Fibroblast of the aortic adventitia (primary cell): ENCODE data around the gene FGFRL1. TPM values are rescaled to one million over a fixed set of nuclear protein-coding genes. Genes with fewer than 3 reads are reported as not detected.
A peak's percentile ranks its signal among the peaks of the same experiment; 100 is the strongest.

ENCODE experiments used
- DNase-seq: peaks from one replicate; pipeline ENCODE4 v3.0.0-alpha.2; 2010; ENCODE audit warnings: low read depth
- H3K4me3 ChIP-seq: 2 replicates; pipeline ENCODE4 v1.5.1; 2011; ENCODE audit warnings: low read depth, mild to moderate bottlenecking, control low read depth, low read length, moderate library complexity
- total RNA-seq: library from RNA; depleted of rRNA; stranded (reverse); fragments of >200 nt; gene quantifications from 2 replicates; pipeline ENCODE4 v1.2.3, GENCODE V29; 2012; ENCODE audit warnings: low replicate concordance
- TF ChIP-seq, protein P1 (sequence below): IDR thresholded peaks from 2 replicates; pipeline ENCODE4 v1.5.1; 2011; ENCODE audit warnings: mild to moderate bottlenecking, low read length, control low read depth, inconsistent platforms; ENCODE audit not compliant: insufficient read depth

The FGFRL1 gene
- total RNA-seq: 14.1 and 27.4 TPM in 2 replicates

- TF ChIP-seq, protein P1, sequence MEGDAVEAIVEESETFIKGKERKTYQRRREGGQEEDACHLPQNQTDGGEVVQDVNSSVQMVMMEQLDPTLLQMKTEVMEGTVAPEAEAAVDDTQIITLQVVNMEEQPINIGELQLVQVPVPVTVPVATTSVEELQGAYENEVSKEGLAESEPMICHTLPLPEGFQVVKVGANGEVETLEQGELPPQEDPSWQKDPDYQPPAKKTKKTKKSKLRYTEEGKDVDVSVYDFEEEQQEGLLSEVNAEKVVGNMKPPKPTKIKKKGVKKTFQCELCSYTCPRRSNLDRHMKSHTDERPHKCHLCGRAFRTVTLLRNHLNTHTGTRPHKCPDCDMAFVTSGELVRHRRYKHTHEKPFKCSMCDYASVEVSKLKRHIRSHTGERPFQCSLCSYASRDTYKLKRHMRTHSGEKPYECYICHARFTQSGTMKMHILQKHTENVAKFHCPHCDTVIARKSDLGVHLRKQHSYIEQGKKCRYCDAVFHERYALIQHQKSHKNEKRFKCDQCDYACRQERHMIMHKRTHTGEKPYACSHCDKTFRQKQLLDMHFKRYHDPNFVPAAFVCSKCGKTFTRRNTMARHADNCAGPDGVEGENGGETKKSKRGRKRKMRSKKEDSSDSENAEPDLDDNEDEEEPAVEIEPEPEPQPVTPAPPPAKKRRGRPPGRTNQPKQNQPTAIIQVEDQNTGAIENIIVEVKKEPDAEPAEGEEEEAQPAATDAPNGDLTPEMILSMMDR: no peak
- peak; percentile 77 for DNase-seq
- H3K4me3 ChIP-seq: peak within 1 kb of the TSS; percentile 62
Measured at GRCh38 chr4:1011022-1011665, at the start of gene FGFRL1. FGFRL1 (plus strand) TSS chr4:1011626; CDS start chr4:1012486, 860 bp downstream.

- TF ChIP-seq, protein P1: no peak
- no peak for DNase-seq
- no peak overlapping the region for H3K4me3 ChIP-seq
Measured at GRCh38 chr4:962231-963208, 48.9 kb upstream of the FGFRL1 start.

- DNase-seq: no peak
- H3K4me3 ChIP-seq: no peak overlapping the region
- TF ChIP-seq, protein P1: no peak
Measured at GRCh38 chr4:963276-964225, 47.9 kb upstream of the FGFRL1 start.

DNA sequence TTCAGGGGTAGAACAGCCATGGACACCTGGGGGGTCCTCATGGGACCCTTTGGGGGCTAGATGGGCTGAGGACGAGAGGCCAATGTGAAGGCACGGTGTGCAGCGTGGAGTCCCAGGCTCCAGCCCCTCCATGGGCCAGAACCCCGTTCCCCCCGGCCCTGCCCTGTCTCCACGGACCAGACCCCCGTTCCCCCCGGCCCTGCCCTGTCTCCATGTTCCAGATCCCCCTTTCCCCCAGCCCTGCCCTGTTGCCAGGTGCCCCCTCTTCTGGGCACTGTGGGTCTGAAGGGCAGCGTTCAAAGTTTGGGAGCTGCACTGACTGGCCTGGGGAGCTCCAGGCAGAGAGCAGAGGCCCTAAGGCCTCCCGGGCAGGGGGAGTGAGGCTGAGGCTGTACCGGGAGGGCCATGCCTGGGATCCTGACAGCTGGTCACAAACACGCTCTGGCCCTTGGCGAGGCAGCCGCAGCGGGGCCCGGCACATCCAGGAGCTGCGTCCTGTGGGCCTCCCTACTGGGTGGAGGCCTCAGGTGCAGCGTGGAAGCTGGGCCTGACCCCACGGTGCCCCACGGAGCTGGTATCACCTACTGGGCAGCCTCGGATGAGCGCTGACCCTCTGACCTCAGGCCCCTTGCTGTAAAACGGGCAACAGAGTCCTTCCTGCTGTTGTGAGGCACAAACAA is 46.9 kb upstream of the FGFRL1 start:
- no peak overlapping the region for H3K4me3 ChIP-seq
- DNase-seq: no peak
- TF ChIP-seq, protein P1: no peak

DNA sequence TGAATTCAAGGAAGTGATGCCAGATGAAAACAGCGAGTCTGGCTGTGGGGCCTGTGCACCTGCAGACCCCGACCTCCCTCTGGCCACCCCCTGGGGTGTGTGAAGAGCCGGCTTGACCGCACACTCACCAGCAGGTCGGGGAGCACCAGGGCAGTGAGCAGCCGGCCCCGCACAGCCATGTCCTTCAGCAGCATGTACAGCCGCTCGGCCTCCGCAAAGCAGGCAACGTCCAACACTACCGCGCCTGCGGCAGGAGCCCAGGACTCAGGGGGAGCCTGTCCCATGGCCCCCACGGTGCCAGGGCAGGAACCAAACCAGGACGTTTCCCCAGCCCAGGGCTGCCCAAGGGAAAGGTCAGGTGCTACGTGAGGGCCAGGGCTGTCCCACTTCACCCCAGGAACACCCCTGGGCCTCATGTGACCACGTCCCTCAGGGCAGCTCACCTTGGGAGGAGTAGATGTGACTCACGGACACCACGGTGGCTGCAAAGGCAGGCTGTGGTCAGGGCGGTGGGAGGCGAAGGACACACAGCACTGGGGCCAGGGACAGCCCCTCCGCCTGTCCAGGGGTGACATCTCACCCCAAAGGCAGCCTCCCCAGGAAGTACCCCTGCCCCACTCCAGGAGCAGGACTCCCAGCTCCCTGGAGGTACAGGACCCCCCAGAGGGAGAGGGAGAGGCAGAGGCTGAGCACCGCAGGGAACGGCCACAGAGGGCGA is 46.2 kb upstream of the FGFRL1 start:
- no peak overlapping the region for H3K4me3 ChIP-seq
- DNase-seq: no peak
- TF ChIP-seq, protein P1: no peak
